GM23338 (cell line): ENCODE results near the gene LPA. TPM values are rescaled to one million over a fixed set of nuclear protein-coding genes. Genes with fewer than 3 reads are reported as not detected.

Source experiments
- ATAC-seq: fragments of 200-7000 bp; cut with Tn5 transposase; 3 replicates; pipeline ENCODE4 v1.9.1; 2020
- DNase-seq: peaks from one replicate; pipeline ENCODE4 v3.0.0-alpha.2; 2015; ENCODE audit warnings: low spot score
- H2AFZ ChIP-seq: fragments of 200-600 bp; sonication (generic); 2 replicates; pipeline ENCODE4 v1.8.0; 2016; ENCODE audit warnings: antibody characterized with exemption, mild to moderate bottlenecking, moderate library complexity
- H3F3A ChIP-seq: fragments of 200-600 bp; sonication (generic); replicated peaks from 2 replicates; pipeline ENCODE4 v1.8.0; 2017; ENCODE audit warnings: antibody characterized with exemption, mixed run types, low read depth
- H3K27ac ChIP-seq: fragments of 200-600 bp; sonication (generic); 2 replicates; pipeline ENCODE4 v1.6.1; 2016; ENCODE audit warnings: low read depth
- H3K27me3 ChIP-seq: fragments of 200-600 bp; sonication (generic); 2 replicates; pipeline ENCODE4 v1.8.0; 2016; ENCODE audit warnings: mild to moderate bottlenecking, mixed run types, moderate library complexity; ENCODE audit not compliant: insufficient read depth
- H3K36me3 ChIP-seq: fragments of 200-600 bp; sonication (generic); 2 replicates; pipeline ENCODE4 v1.8.0; 2016; ENCODE audit warnings: mild to moderate bottlenecking; ENCODE audit not compliant: insufficient read depth
- H3K4me1 ChIP-seq: fragments of 200-600 bp; sonication (generic); 2 replicates; pipeline ENCODE4 v1.8.0; 2016; ENCODE audit warnings: mild to moderate bottlenecking, moderate library complexity; ENCODE audit not compliant: insufficient read depth
- H3K4me2 ChIP-seq: fragments of 200-600 bp; sonication (generic); 2 replicates; pipeline ENCODE4 v1.7.1; 2017; ENCODE audit warnings: mixed run types
- H3K4me3 ChIP-seq: fragments of 200-600 bp; sonication (generic); 2 replicates; pipeline ENCODE4 v1.6.1; 2016; ENCODE audit warnings: mixed run types
- H3K79me2 ChIP-seq: fragments of 200-600 bp; sonication (generic); replicated peaks from 2 replicates; pipeline ENCODE4 v1.8.0; 2017; ENCODE audit warnings: mild to moderate bottlenecking; ENCODE audit not compliant: insufficient read depth
- H3K9me2 ChIP-seq: fragments of 200-600 bp; sonication (generic); 2 replicates; pipeline ENCODE4 v1.8.0; 2017; ENCODE audit not compliant: insufficient read depth
- H4K20me1 ChIP-seq: fragments of 200-600 bp; sonication (generic); replicated peaks from 2 replicates; pipeline ENCODE4 v1.8.0; 2017; ENCODE audit warnings: mild to moderate bottlenecking; ENCODE audit not compliant: insufficient read depth
- H3K27ac Mint-ChIP-seq: 2 replicates; pipeline ENCODE4 v1.8.0; 2020; ENCODE audit warnings: inconsistent platforms, mild to moderate bottlenecking, moderate library complexity, mixed read lengths
- H3K27me3 Mint-ChIP-seq: 3 replicates; pipeline ENCODE4 v1.8.0; 2022; ENCODE audit warnings: low read depth, mild to moderate bottlenecking, moderate library complexity, mixed read lengths, inconsistent platforms; ENCODE audit not compliant: insufficient read depth, poor library complexity
- H3K36me3 Mint-ChIP-seq: 3 replicates; pipeline ENCODE4 v1.8.0; 2021; ENCODE audit warnings: low read depth, mild to moderate bottlenecking, inconsistent platforms, moderate library complexity, mixed read lengths
- H3K4me1 Mint-ChIP-seq: 3 replicates; pipeline ENCODE4 v1.8.0; 2020; ENCODE audit warnings: mild to moderate bottlenecking, inconsistent platforms, mixed read lengths
- H3K4me3 Mint-ChIP-seq: 3 replicates; pipeline ENCODE4 v1.8.0; 2021; ENCODE audit warnings: moderate library complexity, mild to moderate bottlenecking, inconsistent platforms, mixed read lengths
- H3K9me3 Mint-ChIP-seq: 3 replicates; pipeline ENCODE4 v1.8.0; 2020; ENCODE audit warnings: moderate library complexity, mild to moderate bottlenecking, inconsistent platforms, mixed read lengths
- CREB1 ChIP-seq: fragments of 250-450 bp; sonication (Bioruptor Pico); IDR thresholded peaks from 2 replicates; pipeline ENCODE4 v1.5.0; 2020; ENCODE audit warnings: low read depth, mild to moderate bottlenecking, moderate library complexity
- EZH2phosphoT487 ChIP-seq: fragments of 200-600 bp; sonication (generic); IDR thresholded peaks from one replicate; pipeline ENCODE4 v1.8.1; 2018; ENCODE audit warnings: antibody characterized with exemption; ENCODE audit not compliant: unreplicated experiment
- NANOG ChIP-seq: IDR thresholded peaks from 2 replicates; pipeline ENCODE4 v1.6.1; 2016; ENCODE audit warnings: antibody characterized with exemption, borderline replicate concordance
- STAT1 ChIP-seq: IDR thresholded peaks from one replicate; pipeline ENCODE4 v1.6.1; 2016; ENCODE audit warnings: antibody characterized with exemption; ENCODE audit not compliant: unreplicated experiment
- ZNF114 ChIP-seq: fragments of 250-450 bp; sonication (Bioruptor Pico); IDR thresholded peaks from 2 replicates; pipeline ENCODE4 v1.5.0; 2020; ENCODE audit warnings: mild to moderate bottlenecking, moderate library complexity
- ZNF331 ChIP-seq: fragments of 250-450 bp; sonication (Bioruptor Pico); IDR thresholded peaks from 2 replicates; pipeline ENCODE4 v1.5.0; 2020; ENCODE audit warnings: low read depth, mild to moderate bottlenecking, moderate library complexity
- polyA plus RNA-seq: library from polyadenylated mRNA; unstranded; fragments of >200 nt; fragmentation: Nextera tagmentation; extraction: Ambion mirVana; gene quantifications from 2 replicates; pipeline ENCODE4 v1.2.1, GENCODE V29; 2016
- total RNA-seq: library from RNA; depleted of rRNA; stranded (reverse); fragments of >200 nt; shearing (Covaris generic); gene quantifications from 2 replicates; pipeline ENCODE4 v1.2.3, GENCODE V29; 2014
- TF ChIP-seq, protein P1 (sequence below): fragments of 250-450 bp; sonication (Bioruptor Pico); IDR thresholded peaks from 2 replicates; pipeline ENCODE4 v1.5.0; 2020; ENCODE audit warnings: mild to moderate bottlenecking, moderate library complexity
- TF ChIP-seq, protein P2 (sequence below): IDR thresholded peaks from 2 replicates; pipeline ENCODE4 v1.6.1; 2016; ENCODE audit warnings: antibody characterized with exemption
- TF ChIP-seq, protein P3 (sequence below): IDR thresholded peaks from one replicate; pipeline ENCODE4 v1.6.1; 2018; ENCODE audit warnings: antibody characterized with exemption; ENCODE audit not compliant: unreplicated experiment
- TF ChIP-seq, protein P4 (sequence below), 2 experiments: fragments of 200-600 bp in 1 of 2; sonication (generic) in 1 of 2; conservative IDR thresholded peaks; 2 replicates each; pipeline versions ENCODE4 v1.5.1 to v1.6.1; 2016 to 2017; ENCODE audit warnings: antibody characterized with exemption in 2 of 2, low read depth in 2 of 2, mild to moderate bottlenecking in 2 of 2, moderate library complexity in 1 of 2

Gene LPA
- total and polyA plus RNA-seq, 2 experiments from 2014 or later: 0.17 TPM; not detected in 1

DNA sequence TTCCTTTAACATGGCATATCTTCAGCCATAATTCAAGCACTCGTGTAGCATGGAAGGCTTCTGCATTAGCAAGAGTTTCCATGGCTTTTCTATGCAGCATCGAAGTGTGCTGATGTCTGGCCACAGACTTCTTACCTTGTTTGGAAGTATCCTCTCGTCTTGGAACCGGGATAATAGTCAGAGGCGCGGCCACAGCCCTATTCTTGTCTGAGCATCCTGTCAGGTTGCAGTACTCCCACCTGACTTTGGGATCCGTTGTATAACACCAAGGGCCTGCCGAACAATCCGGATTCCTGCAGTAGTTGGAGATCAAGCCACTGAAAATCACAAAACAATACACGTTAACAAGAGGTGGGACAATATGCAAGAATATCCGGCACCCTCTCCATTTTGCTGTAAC, 177.0 kb downstream of the LPA start:
- no peak overlapping the region for H3K27ac ChIP-seq
- no peak overlapping the region for H3K27ac Mint-ChIP-seq

More for the DNA sequence above, 177.0 kb downstream of the LPA start:
- H3K4me1 Mint-ChIP-seq: no peaks in the 10 kb centered on the region
- no peak overlapping the region for H3K4me3 Mint-ChIP-seq
- no peaks in the 10 kb centered on the region for H3K36me3 ChIP-seq
- peaks cover 1% of the 10 kb centered on the region for H3K27me3 Mint-ChIP-seq
- no peaks in the 10 kb centered on the region for H4K20me1 ChIP-seq
- H3K4me2 ChIP-seq: no peak overlapping the region
- no peaks in the 10 kb centered on the region for H3K27me3 ChIP-seq
- H3K4me1 ChIP-seq: no peaks in the 10 kb centered on the region
- no peaks in the 10 kb centered on the region for H3K9me3 Mint-ChIP-seq
- no peaks in the 10 kb centered on the region for H3K9me2 ChIP-seq
- TF ChIP-seq, protein P1, sequence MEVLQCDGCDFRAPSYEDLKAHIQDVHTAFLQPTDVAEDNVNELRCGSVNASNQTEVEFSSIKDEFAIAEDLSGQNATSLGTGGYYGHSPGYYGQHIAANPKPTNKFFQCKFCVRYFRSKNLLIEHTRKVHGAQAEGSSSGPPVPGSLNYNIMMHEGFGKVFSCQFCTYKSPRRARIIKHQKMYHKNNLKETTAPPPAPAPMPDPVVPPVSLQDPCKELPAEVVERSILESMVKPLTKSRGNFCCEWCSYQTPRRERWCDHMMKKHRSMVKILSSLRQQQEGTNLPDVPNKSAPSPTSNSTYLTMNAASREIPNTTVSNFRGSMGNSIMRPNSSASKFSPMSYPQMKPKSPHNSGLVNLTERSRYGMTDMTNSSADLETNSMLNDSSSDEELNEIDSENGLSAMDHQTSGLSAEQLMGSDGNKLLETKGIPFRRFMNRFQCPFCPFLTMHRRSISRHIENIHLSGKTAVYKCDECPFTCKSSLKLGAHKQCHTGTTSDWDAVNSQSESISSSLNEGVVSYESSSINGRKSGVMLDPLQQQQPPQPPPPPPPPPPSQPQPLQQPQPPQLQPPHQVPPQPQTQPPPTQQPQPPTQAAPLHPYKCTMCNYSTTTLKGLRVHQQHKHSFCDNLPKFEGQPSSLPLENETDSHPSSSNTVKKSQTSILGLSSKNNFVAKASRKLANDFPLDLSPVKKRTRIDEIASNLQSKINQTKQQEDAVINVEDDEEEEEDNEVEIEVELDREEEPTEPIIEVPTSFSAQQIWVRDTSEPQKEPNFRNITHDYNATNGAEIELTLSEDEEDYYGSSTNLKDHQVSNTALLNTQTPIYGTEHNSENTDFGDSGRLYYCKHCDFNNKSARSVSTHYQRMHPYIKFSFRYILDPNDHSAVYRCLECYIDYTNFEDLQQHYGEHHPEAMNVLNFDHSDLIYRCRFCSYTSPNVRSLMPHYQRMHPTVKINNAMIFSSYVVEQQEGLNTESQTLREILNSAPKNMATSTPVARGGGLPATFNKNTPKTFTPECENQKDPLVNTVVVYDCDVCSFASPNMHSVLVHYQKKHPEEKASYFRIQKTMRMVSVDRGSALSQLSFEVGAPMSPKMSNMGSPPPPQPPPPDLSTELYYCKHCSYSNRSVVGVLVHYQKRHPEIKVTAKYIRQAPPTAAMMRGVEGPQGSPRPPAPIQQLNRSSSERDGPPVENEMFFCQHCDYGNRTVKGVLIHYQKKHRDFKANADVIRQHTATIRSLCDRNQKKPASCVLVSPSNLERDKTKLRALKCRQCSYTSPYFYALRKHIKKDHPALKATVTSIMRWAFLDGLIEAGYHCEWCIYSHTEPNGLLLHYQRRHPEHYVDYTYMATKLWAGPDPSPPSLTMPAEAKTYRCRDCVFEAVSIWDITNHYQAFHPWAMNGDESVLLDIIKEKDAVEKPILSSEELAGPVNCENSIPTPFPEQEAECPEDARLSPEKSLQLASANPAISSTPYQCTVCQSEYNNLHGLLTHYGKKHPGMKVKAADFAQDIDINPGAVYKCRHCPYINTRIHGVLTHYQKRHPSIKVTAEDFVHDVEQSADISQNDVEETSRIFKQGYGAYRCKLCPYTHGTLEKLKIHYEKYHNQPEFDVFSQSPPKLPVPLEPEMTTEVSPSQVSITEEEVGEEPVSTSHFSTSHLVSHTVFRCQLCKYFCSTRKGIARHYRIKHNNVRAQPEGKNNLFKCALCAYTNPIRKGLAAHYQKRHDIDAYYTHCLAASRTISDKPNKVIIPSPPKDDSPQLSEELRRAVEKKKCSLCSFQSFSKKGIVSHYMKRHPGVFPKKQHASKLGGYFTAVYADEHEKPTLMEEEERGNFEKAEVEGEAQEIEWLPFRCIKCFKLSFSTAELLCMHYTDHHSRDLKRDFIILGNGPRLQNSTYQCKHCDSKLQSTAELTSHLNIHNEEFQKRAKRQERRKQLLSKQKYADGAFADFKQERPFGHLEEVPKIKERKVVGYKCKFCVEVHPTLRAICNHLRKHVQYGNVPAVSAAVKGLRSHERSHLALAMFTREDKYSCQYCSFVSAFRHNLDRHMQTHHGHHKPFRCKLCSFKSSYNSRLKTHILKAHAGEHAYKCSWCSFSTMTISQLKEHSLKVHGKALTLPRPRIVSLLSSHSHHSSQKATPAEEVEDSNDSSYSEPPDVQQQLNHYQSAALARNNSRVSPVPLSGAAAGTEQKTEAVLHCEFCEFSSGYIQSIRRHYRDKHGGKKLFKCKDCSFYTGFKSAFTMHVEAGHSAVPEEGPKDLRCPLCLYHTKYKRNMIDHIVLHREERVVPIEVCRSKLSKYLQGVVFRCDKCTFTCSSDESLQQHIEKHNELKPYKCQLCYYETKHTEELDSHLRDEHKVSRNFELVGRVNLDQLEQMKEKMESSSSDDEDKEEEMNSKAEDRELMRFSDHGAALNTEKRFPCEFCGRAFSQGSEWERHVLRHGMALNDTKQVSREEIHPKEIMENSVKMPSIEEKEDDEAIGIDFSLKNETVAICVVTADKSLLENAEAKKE: no peak
- TF ChIP-seq CREB1 (CRISPR knock-in tag): no peak
- no peak for TF ChIP-seq ZNF114
- TF ChIP-seq, protein P2, sequence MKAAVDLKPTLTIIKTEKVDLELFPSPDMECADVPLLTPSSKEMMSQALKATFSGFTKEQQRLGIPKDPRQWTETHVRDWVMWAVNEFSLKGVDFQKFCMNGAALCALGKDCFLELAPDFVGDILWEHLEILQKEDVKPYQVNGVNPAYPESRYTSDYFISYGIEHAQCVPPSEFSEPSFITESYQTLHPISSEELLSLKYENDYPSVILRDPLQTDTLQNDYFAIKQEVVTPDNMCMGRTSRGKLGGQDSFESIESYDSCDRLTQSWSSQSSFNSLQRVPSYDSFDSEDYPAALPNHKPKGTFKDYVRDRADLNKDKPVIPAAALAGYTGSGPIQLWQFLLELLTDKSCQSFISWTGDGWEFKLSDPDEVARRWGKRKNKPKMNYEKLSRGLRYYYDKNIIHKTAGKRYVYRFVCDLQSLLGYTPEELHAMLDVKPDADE: no peak
- TF ChIP-seq, protein P3, sequence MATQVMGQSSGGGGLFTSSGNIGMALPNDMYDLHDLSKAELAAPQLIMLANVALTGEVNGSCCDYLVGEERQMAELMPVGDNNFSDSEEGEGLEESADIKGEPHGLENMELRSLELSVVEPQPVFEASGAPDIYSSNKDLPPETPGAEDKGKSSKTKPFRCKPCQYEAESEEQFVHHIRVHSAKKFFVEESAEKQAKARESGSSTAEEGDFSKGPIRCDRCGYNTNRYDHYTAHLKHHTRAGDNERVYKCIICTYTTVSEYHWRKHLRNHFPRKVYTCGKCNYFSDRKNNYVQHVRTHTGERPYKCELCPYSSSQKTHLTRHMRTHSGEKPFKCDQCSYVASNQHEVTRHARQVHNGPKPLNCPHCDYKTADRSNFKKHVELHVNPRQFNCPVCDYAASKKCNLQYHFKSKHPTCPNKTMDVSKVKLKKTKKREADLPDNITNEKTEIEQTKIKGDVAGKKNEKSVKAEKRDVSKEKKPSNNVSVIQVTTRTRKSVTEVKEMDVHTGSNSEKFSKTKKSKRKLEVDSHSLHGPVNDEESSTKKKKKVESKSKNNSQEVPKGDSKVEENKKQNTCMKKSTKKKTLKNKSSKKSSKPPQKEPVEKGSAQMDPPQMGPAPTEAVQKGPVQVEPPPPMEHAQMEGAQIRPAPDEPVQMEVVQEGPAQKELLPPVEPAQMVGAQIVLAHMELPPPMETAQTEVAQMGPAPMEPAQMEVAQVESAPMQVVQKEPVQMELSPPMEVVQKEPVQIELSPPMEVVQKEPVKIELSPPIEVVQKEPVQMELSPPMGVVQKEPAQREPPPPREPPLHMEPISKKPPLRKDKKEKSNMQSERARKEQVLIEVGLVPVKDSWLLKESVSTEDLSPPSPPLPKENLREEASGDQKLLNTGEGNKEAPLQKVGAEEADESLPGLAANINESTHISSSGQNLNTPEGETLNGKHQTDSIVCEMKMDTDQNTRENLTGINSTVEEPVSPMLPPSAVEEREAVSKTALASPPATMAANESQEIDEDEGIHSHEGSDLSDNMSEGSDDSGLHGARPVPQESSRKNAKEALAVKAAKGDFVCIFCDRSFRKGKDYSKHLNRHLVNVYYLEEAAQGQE: no peak
- TF ChIP-seq STAT1: no peak
- no peak for TF ChIP-seq NANOG
- no peak for TF ChIP-seq ZNF331 (CRISPR knock-in tag)
- no peak for TF ChIP-seq EZH2phosphoT487
- TF ChIP-seq, protein P4, sequence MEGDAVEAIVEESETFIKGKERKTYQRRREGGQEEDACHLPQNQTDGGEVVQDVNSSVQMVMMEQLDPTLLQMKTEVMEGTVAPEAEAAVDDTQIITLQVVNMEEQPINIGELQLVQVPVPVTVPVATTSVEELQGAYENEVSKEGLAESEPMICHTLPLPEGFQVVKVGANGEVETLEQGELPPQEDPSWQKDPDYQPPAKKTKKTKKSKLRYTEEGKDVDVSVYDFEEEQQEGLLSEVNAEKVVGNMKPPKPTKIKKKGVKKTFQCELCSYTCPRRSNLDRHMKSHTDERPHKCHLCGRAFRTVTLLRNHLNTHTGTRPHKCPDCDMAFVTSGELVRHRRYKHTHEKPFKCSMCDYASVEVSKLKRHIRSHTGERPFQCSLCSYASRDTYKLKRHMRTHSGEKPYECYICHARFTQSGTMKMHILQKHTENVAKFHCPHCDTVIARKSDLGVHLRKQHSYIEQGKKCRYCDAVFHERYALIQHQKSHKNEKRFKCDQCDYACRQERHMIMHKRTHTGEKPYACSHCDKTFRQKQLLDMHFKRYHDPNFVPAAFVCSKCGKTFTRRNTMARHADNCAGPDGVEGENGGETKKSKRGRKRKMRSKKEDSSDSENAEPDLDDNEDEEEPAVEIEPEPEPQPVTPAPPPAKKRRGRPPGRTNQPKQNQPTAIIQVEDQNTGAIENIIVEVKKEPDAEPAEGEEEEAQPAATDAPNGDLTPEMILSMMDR (conservative IDR thresholded peaks at IDR 0.05; ENCODE audit: low read depth in 2 of 2): no peak
- H2AFZ ChIP-seq: no peak overlapping the region
- no peaks in the 10 kb centered on the region for H3F3A ChIP-seq
- DNase-seq (no peak), ATAC-seq (no peak)
- no peaks in the 10 kb centered on the region for H3K79me2 ChIP-seq
- peaks cover 30% of the 10 kb centered on the region for H3K36me3 Mint-ChIP-seq
- H3K4me3 ChIP-seq: no peak overlapping the region
